ENCODE data around the gene HAP1. TPM values are rescaled to one million over a fixed set of nuclear protein-coding genes. Genes with fewer than 3 reads are reported as not detected.

Gene HAP1
- total RNA-seq, 4 donors from 2014 or later = 1.0 to 9.3 (median 1.2) TPM

DNA sequence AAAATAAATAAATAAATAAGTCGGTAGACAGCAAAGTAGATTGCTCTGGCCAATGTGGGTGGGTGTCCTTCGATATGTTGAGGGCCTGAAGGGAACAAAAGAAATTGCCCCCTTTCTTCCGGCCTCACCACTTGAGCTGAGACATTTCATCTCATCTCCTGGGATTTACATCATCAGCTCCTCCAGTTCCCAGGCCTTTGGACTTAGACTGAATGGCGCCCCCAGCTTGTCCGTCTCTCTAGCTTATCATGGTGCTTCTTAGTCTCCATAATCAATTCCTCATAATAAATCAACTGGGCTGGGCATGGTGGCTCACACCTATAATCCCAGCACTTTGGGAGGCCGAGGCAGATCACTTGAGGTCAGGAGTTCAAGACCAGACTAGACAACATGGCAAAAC lies 13.8 kb upstream of the HAP1 start:
- TF ChIP-seq, protein P1, sequence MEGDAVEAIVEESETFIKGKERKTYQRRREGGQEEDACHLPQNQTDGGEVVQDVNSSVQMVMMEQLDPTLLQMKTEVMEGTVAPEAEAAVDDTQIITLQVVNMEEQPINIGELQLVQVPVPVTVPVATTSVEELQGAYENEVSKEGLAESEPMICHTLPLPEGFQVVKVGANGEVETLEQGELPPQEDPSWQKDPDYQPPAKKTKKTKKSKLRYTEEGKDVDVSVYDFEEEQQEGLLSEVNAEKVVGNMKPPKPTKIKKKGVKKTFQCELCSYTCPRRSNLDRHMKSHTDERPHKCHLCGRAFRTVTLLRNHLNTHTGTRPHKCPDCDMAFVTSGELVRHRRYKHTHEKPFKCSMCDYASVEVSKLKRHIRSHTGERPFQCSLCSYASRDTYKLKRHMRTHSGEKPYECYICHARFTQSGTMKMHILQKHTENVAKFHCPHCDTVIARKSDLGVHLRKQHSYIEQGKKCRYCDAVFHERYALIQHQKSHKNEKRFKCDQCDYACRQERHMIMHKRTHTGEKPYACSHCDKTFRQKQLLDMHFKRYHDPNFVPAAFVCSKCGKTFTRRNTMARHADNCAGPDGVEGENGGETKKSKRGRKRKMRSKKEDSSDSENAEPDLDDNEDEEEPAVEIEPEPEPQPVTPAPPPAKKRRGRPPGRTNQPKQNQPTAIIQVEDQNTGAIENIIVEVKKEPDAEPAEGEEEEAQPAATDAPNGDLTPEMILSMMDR (IDR thresholded peaks at IDR 0.05) = no peak
- TF ChIP-seq POLR2A (IDR thresholded peaks at IDR 0.05) (no peak), EP300 (IDR thresholded peaks at IDR 0.05) (no peak), POLR2AphosphoS5 (IDR thresholded peaks at IDR 0.05) (no peak)
- no peaks in the 10 kb centered on the region for H3K36me3 ChIP-seq
- H3K9me3 ChIP-seq = no peaks in the 10 kb centered on the region
- no peaks in the 10 kb centered on the region for H3K4me1 ChIP-seq
- no peak for DNase-seq (ENCODE audit: low spot score in 2 of 2)
- 91% methylated on average over 6 of the region's 6 CpGs for WGBS
- H3K27me3 ChIP-seq = no peaks in the 10 kb centered on the region
- H3K4me3 ChIP-seq = no peak overlapping the region
- no peak overlapping the region for H3K27ac ChIP-seq

DNA sequence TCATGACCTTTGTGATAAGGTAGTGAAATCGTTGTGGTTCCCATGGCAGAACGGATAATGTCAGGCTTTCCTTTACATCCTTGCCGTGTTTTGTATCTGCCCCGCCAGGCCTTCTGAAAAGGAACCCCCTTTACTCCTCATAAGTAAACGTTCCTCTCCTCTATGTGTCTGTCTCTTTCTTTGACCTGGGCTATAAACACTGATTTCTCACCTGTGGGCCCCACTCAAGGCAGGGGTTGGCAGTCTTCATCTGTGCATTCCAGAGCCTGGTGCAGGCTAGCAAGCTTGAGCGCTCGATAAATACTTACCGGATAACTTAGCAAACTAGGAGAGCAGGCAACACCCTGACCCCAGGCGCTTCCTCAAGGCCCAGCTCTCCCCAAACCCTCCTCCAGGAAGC lies 7.3 kb upstream of the HAP1 start:
- 65% methylated on average over 9 of the region's 9 CpGs for WGBS
- no peak for DNase-seq (ENCODE audit: low spot score in 2 of 2)
- Histone ChIP-seq H3K4me1 (peaks cover 14% of the 10 kb centered on the region), H3K27ac (no peak overlapping the region), H3K36me3 (no peaks in the 10 kb centered on the region), H3K9me3 (no peaks in the 10 kb centered on the region), H3K4me3 (no peak overlapping the region), H3K27me3 (peaks cover 12% of the 10 kb centered on the region)
- TF ChIP-seq, protein P1 (IDR thresholded peaks at IDR 0.05) = no peak
- TF ChIP-seq POLR2A (IDR thresholded peaks at IDR 0.05) (no peak), EP300 (IDR thresholded peaks at IDR 0.05) (no peak), POLR2AphosphoS5 (IDR thresholded peaks at IDR 0.05) (no peak)

DNA sequence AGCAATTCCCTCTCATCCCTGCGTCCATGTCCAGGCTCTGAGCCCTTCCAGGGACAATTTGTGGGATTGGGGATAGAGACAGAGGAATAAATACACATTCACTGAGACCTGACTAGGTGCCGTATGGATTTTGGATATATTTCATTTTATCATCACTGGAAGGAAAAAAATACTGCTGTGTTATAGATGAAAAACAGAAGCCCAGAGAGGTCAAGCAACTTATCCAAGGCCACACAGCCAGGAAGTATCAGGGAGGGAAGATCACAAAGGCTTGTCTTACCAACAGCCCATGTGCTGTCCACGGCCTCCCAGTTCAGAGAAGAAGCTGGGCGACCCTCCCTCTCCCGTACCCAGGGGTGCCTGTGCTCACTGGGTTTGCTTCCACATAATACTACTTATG lies 6.1 kb upstream of the HAP1 start:
- WGBS = 94% methylated on average over 5 of the region's 5 CpGs
- no peak for TF ChIP-seq POLR2AphosphoS5 (IDR thresholded peaks at IDR 0.05)
- no peak for TF ChIP-seq POLR2A (IDR thresholded peaks at IDR 0.05)
- no peak for TF ChIP-seq EP300 (IDR thresholded peaks at IDR 0.05)
- TF ChIP-seq, protein P1 (IDR thresholded peaks at IDR 0.05) = no peak

DNA sequence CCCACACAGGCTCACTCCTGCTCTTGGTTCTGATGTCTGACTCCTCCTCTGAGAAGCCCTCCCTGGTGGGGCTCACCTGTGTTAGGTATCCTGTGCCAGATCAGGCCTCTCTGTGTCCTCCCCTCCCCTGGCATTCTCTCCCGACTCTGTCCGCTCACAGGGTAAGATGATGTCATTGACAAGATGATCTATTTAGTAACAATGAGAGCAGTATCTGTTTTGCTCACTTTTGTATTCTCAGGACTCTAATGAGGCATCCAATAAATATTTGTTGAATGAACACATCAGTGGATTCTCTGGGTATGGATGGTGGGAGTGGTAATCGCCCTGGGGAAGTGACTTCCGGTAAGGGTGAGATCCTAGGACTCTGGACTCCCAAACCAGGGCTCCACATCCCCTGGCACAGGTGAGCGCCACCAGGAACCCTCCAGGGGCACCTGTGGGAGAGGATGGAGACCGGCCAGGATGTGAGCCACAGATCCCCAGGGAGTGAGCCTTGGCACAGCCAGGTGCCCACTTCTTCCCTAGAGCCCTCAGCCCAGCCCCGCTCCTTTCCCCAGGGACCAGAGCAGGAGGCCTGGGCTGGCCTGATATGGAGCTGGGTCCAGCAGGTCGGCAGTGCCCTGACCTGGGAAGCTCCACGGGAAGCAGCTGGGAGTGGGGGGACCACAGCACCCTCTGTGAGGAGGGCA lies 5.4 kb upstream of the HAP1 start:
- Histone ChIP-seq H3K4me1 (peaks cover 21% of the 10 kb centered on the region), H3K27me3 (peaks cover 31% of the 10 kb centered on the region), H3K27ac (no peak overlapping the region), H3K4me3 (no peak overlapping the region), H3K36me3 (no peaks in the 10 kb centered on the region), H3K9me3 (no peaks in the 10 kb centered on the region)
- TF ChIP-seq EP300 (IDR thresholded peaks at IDR 0.05) (no peak), POLR2AphosphoS5 (IDR thresholded peaks at IDR 0.05) (no peak), POLR2A (IDR thresholded peaks at IDR 0.05) (no peak)
- TF ChIP-seq, protein P1 (IDR thresholded peaks at IDR 0.05) = no peak
- no peak for DNase-seq (ENCODE audit: low spot score in 2 of 2)
- 73% methylated on average over 7 of the region's 9 CpGs for WGBS

More for the DNA sequence above, 6.1 kb upstream of the HAP1 start:
- H3K36me3 ChIP-seq = no peaks in the 10 kb centered on the region
- no peak for DNase-seq (ENCODE audit: low spot score in 2 of 2)
- no peaks in the 10 kb centered on the region for H3K9me3 ChIP-seq
- no peak overlapping the region for H3K4me3 ChIP-seq
- no peak overlapping the region for H3K27ac ChIP-seq
- peaks cover 14% of the 10 kb centered on the region for H3K4me1 ChIP-seq
- H3K27me3 ChIP-seq = peaks cover 24% of the 10 kb centered on the region

DNA sequence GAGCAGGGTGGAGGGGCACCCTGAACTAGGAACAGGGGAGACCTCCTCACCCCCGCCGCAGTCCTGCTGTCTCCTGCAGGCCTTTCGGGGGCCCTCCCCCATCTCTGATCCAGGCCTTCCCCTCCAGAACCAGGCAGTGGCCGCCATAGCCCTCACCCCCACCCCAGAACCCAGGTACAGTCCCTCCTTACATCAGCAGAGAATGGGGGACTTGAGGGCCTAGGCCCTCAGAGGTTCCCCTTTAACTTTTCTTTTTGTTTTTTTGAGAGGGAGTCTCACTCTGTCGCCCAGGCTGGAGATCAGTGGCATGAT lies 4.3 kb upstream of the HAP1 start:
- Histone ChIP-seq H3K27me3 (peaks cover 41% of the 10 kb centered on the region), H3K4me3 (no peak overlapping the region), H3K36me3 (no peaks in the 10 kb centered on the region), H3K9me3 (no peaks in the 10 kb centered on the region), H3K4me1 (peaks cover 31% of the 10 kb centered on the region), H3K27ac (no peak overlapping the region)
- DNase-seq (ENCODE audit: low spot score in 2 of 2) = no peak
- TF ChIP-seq POLR2AphosphoS5 (IDR thresholded peaks at IDR 0.05) = no peak
- no peak for TF ChIP-seq POLR2A (IDR thresholded peaks at IDR 0.05)
- TF ChIP-seq EP300 (IDR thresholded peaks at IDR 0.05) = no peak
- TF ChIP-seq, protein P1 (IDR thresholded peaks at IDR 0.05) = no peak
- 91% methylated on average over 5 of the region's 5 CpGs for whole genome bisulfite sequencing

Data from suprapubic skin (tissue), 4 donors.